Calu3 (cell line): ENCODE data around the gene ARHGAP8. TPM values are rescaled to one million over a fixed set of nuclear protein-coding genes. Genes with fewer than 3 reads are reported as not detected.

Source experiments
- BruUV-seq: library from RNA; stranded (reverse); fragments of 400-500 nt; replicated peaks from 2 replicates; lab custom pipeline; 2021; lab: Mats Ljungman, UMichigan
- CTCF ChIA-PET: fragments of 300-600 bp; sonication (Branson Sonifier 250); formaldehyde crosslinking; loops from one replicate; lab custom pipeline; 2022; ENCODE audit warnings: antibody characterized with exemption; lab: Charles Lee
- DNase-seq: peaks from one replicate; pipeline ENCODE4 v3.0.0; 2022
- H3K27ac Mint-ChIP-seq: one replicate; pipeline ENCODE4 v1.8.0; 2022; ENCODE audit warnings: mixed read lengths; ENCODE audit not compliant: unreplicated experiment
- H3K27me3 Mint-ChIP-seq: one replicate; pipeline ENCODE4 v1.8.0; 2022; ENCODE audit warnings: mixed read lengths; ENCODE audit not compliant: unreplicated experiment
- H3K36me3 Mint-ChIP-seq: one replicate; pipeline ENCODE4 v1.8.0; 2022; ENCODE audit warnings: mild to moderate bottlenecking, moderate library complexity, mixed read lengths; ENCODE audit not compliant: insufficient read depth, unreplicated experiment
- H3K4me1 Mint-ChIP-seq: one replicate; pipeline ENCODE4 v1.8.0; 2022; ENCODE audit warnings: mild to moderate bottlenecking, low read depth, mixed read lengths; ENCODE audit not compliant: unreplicated experiment
- H3K4me3 Mint-ChIP-seq: one replicate; pipeline ENCODE4 v1.8.0; 2022; ENCODE audit warnings: mild to moderate bottlenecking, low read depth, moderate library complexity, mixed read lengths; ENCODE audit not compliant: unreplicated experiment
- H3K9me3 Mint-ChIP-seq: one replicate; pipeline ENCODE4 v1.8.0; 2022; ENCODE audit warnings: low read depth, mixed read lengths; ENCODE audit not compliant: unreplicated experiment
- CTCF ChIP-seq: fragments of 200-600 bp; IDR thresholded peaks from one replicate; pipeline ENCODE4 v1.8.0; 2022; ENCODE audit warnings: antibody characterized with exemption; ENCODE audit not compliant: unreplicated experiment
- intact Hi-C: fragments of 100-400 bp; cut with micrococcal nuclease; formaldehyde crosslinking; loops from one replicate; pipeline ENCODE4 v1.10.0; 2022; ENCODE audit not compliant: unreplicated experiment
- total RNA-seq: library from RNA; stranded (reverse); gene quantifications from 2 replicates; pipeline ENCODE4 v1.2.3, GENCODE V29; 2022

The ARHGAP8 gene
- total RNA-seq, 1 experiment from 2014 or later: 127 TPM

- intact Hi-C loops: no loop called here
- TF ChIP-seq CTCF: no peak
- H3K27me3 Mint-ChIP-seq: no peaks in the 10 kb centered on the region
- peaks cover 6% of the 10 kb centered on the region for H3K9me3 Mint-ChIP-seq
- CTCF ChIA-PET: no interaction called here
- no peak overlapping the region for H3K4me3 Mint-ChIP-seq
- no peak overlapping the region for H3K27ac Mint-ChIP-seq
- no peak for DNase-seq
- H3K4me1 Mint-ChIP-seq: no peaks in the 10 kb centered on the region
- H3K36me3 Mint-ChIP-seq: peaks cover 90% of the 10 kb centered on the region
- BruUV-seq: no TSS peak
Measured at GRCh38 chr22:44811141-44811540, 58.8 kb downstream of the ARHGAP8 start.

GRCh38 chr22:44813416-44813815, 61.0 kb downstream of the ARHGAP8 start:
- Mint-ChIP-seq H3K36me3 (peaks cover 77% of the 10 kb centered on the region), H3K9me3 (peaks cover 6% of the 10 kb centered on the region), H3K4me1 (no peaks in the 10 kb centered on the region), H3K27me3 (no peaks in the 10 kb centered on the region), H3K27ac (no peak overlapping the region), H3K4me3 (no peak overlapping the region)
- intact Hi-C loops: no loop called here
- no TSS peak for BruUV-seq
- no peak for TF ChIP-seq CTCF
- DNase-seq: no peak
- CTCF ChIA-PET: no interaction called here

DNA sequence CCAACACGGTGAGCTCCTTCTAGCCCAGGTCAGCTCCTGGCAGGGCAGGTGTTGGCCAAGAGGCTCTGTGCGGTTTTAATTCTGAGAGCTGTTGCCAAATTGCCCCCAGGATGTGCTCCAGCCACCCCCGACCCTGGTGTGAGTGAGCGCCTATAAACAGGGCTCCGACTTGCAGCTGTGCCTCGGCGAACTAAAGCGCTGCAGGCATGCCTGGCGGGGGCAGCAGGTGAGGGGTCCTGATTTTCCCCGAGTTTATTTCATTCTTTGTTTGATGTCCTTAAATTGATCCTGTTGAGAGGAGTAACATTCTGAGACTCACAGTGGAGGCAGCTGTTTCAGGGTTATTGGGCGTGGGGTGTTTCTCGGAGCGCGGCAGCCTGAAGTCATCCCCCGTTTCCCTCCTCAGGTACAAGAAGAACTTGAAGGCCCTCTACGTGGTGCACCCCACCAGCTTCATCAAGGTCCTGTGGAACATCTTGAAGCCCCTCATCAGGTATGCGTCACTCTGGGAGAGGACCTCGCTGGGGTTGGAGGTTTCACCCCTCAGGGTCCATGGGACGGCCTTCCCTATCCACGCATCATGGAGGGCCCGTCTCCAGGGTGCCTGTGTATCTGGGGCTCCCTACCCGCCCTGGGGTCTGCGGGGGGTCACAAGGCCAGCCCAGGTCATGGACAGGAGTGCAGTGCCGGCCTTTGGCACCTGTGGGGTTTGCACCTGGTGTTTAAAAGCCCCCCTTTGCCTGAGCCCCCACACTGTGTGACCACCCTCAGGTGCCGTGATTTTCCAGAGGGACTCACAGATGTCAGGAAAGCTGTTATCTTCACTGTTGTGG, 62.1 kb downstream of the ARHGAP8 start:
- no peaks in the 10 kb centered on the region for H3K27me3 Mint-ChIP-seq
- no TSS peak for BruUV-seq
- DNase-seq: no peak
- peaks cover 6% of the 10 kb centered on the region for H3K9me3 Mint-ChIP-seq
- no peaks in the 10 kb centered on the region for H3K4me1 Mint-ChIP-seq
- intact Hi-C loops: no loop called here
- TF ChIP-seq CTCF: no peak
- H3K4me3 Mint-ChIP-seq: no peak overlapping the region
- peaks cover 69% of the 10 kb centered on the region for H3K36me3 Mint-ChIP-seq
- CTCF ChIA-PET: no interaction called here
- H3K27ac Mint-ChIP-seq: no peak overlapping the region

DNA sequence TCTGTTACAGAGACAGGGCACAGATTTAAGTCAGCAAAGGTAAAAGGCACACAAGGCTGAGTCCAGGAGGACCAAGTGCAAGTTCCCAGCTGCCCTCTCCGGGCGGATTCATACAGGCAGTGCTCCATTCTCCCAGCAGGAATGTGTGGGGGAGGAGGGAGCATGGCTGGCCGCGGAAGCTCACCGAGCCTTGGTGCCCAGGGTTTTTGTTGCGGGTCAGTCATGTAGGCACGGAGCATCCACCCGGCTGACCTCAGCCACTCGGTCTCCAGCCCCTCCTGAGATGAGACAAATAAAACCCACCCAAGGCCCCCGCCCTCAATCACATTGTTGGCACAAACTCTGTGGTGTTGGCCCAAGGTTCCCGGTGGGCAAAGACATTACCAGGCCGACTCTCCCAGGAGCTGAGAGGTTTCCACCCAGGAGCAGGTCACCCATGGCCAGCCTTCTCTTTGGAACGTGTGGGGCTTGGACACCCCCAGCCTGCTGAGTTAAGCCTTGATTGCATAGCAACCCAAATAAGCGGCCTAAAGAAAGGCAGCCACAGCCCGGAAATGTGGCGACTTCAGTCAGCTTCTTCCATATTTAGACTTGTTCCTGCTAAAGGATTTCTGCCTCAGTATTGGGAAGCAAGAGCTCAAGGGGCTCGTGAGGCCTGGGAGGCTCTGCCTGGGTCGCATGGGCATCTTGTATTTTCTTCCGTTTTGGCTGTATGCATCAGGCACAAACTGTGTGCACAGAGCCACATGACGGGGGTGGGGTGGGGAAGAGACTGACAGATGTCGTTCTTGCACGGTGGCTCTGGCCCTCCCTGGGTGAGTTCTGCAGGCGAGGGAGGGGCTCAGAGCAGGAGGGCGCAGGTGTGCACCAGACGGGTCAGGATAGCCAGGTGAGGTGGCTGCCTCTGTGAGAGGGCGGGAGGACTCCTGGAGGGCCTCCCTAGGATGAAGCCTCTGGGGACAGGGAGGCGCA, 63.0 kb downstream of the ARHGAP8 start:
- Mint-ChIP-seq H3K36me3 (peaks cover 60% of the 10 kb centered on the region), H3K27me3 (no peaks in the 10 kb centered on the region), H3K9me3 (peaks cover 6% of the 10 kb centered on the region), H3K4me1 (no peaks in the 10 kb centered on the region), H3K27ac (no peak overlapping the region), H3K4me3 (no peak overlapping the region)
- BruUV-seq: no TSS peak
- no peak for TF ChIP-seq CTCF
- no peak for DNase-seq
- CTCF ChIA-PET: no interaction called here
- intact Hi-C loops: no loop called here
